T-cell (primary cell): ENCODE data around the gene BRPF1. TPM values are rescaled to one million over a fixed set of nuclear protein-coding genes. Genes with fewer than 3 reads are reported as not detected.

ENCODE experiments used
- ATAC-seq, 4 experiments: fragments of 200-7000 bp in 3 of 4; fragments of 150-1000 bp in 1 of 4; cut with Tn5 transposase; replicated peaks in 1 of 4; 1 replicate in 3 of 4; 2 replicates in 1 of 4; pipeline ENCODE4 v1.10.0; 2021; ENCODE audit warnings: moderate library complexity in 3 of 4, mild to moderate bottlenecking in 2 of 4, moderate number of reproducible peaks in 1 of 4
- CTCF ChIA-PET, 2 donors: fragments of 300-600 bp; sonication (Branson Sonifier 250); formaldehyde crosslinking; loops; one replicate each; lab custom pipeline; 2022; ENCODE audit warnings: antibody characterized with exemption in 2 of 2; lab: Charles Lee
- POLR2A ChIA-PET, 2 donors: fragments of 300-600 bp; sonication (Branson Sonifier 250); formaldehyde crosslinking; loops; one replicate each; lab custom pipeline; 2022; ENCODE audit warnings: antibody characterized with exemption in 2 of 2; lab: Charles Lee
- DNase-seq, 35 experiments: peaks; one replicate each; pipeline versions ENCODE4 v3.0.0 to v3.0.0-alpha.2; 2013 to 2023
- H3K27ac ChIP-seq: one replicate; pipeline ENCODE4 v1.5.1; 2013; ENCODE audit warnings: low read length
- H3K27me3 ChIP-seq, 2 experiments: replicated peaks in 1 of 2; 1 replicate in 1 of 2; 2 replicates in 1 of 2; pipeline versions ENCODE4 v1.6.1 to v1.7.0; 2013; ENCODE audit warnings: low read length in 1 of 2, mixed read lengths in 1 of 2; ENCODE audit not compliant: control insufficient read depth in 2 of 2, insufficient read depth in 2 of 2; ENCODE audit errors: extremely low read depth in 1 of 2
- H3K36me3 ChIP-seq, 2 donors: 1 replicate in 1 of 2; 2 replicates in 1 of 2; pipeline versions ENCODE4 v1.6.1 to v1.7.0; 2013; ENCODE audit warnings: low read length in 1 of 2; ENCODE audit not compliant: control insufficient read depth in 2 of 2, insufficient read depth in 1 of 2; ENCODE audit errors: extremely low read depth in 1 of 2
- H3K4me1 ChIP-seq, 2 experiments: 1 replicate in 1 of 2; 2 replicates in 1 of 2; pipeline versions ENCODE4 v1.6.1 to v1.7.0; 2013; ENCODE audit warnings: low read length in 2 of 2, mixed read lengths in 1 of 2; ENCODE audit not compliant: insufficient read depth in 2 of 2, control insufficient read depth in 1 of 2; ENCODE audit errors: extremely low read depth in 1 of 2
- H3K4me3 ChIP-seq, 2 donors: 1 replicate in 1 of 2; 2 replicates in 1 of 2; pipeline versions ENCODE4 v1.5.1 to v1.7.0; 2013; ENCODE audit warnings: mild to moderate bottlenecking in 2 of 2, low read length in 1 of 2, moderate library complexity in 1 of 2; ENCODE audit not compliant: control insufficient read depth in 1 of 2; ENCODE audit errors: extremely low read depth in 1 of 2
- H3K9me3 ChIP-seq: 2 replicates; pipeline ENCODE4 v1.7.0; 2013
- H3K27ac Mint-ChIP-seq, 2 donors: one replicate each; pipeline ENCODE4 v1.8.0; 2020 to 2021; ENCODE audit warnings: mild to moderate bottlenecking in 2 of 2, mixed read lengths in 2 of 2
- H3K27me3 Mint-ChIP-seq, 2 donors: one replicate each; pipeline ENCODE4 v1.8.0; 2021 to 2022; ENCODE audit warnings: mixed read lengths in 2 of 2
- H3K36me3 Mint-ChIP-seq: one replicate; pipeline ENCODE4 v1.8.0; 2021; ENCODE audit warnings: mixed read lengths
- H3K4me1 Mint-ChIP-seq, 3 donors: one replicate each; pipeline ENCODE4 v1.8.0; 2020 to 2022; ENCODE audit warnings: mixed read lengths in 3 of 3, mild to moderate bottlenecking in 1 of 3
- H3K4me3 Mint-ChIP-seq, 3 donors: one replicate each; pipeline ENCODE4 v1.8.0; 2020 to 2022; ENCODE audit warnings: mild to moderate bottlenecking in 3 of 3, mixed read lengths in 3 of 3, moderate library complexity in 3 of 3
- H3K9me3 Mint-ChIP-seq, 3 donors: one replicate each; pipeline ENCODE4 v1.8.0; 2020 to 2022; ENCODE audit warnings: mixed read lengths in 3 of 3
- WGBS: methylation state at CpG from one replicate; pipeline ENCODE4 v1.1.5; 2013; ENCODE audit warnings: missing lambda C conversion rate; ENCODE audit not compliant: insufficient coverage; 5-methylcytosine and 5-hydroxymethylcytosine counted together
- total RNA-seq, 35 experiments: library from RNA in 6 of 35; stranded (reverse) in 6 of 35; fragments of 120-200 nt in 1 of 35; gene quantifications; one replicate each; pipeline versions ENCODE4 v1.2.1 to v1.2.4 and lab custom pipeline; 2013 to 2026

Gene BRPF1
- total RNA-seq, 5 donors from 2014 or later (not counting 1 experiment from before 2014, with no cell fraction given), result 28.6 to 46.3 (median 39.0) TPM

DNA sequence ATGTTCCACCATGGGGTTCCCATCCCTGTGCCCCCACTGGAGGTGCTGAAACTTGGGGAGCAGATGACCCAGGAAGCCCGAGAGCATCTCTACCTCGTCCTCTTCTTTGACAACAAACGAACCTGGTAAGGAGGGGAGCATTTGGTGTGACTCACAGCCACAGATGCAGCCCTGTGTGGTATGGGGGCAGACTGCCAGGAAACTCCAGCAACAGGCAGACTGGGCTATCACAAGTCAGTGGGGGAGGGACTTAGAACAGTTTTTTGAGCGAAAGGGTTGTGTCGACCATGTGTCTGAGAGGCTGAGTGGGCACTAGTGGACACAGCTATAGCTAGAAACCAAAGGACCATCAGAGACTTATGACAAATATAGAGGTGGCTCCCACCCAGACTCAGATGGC is 14.8 kb downstream of the BRPF1 start:
- H3K27me3 ChIP-seq, result no peaks in the 10 kb centered on the region
- ATAC-seq (no peak), DNase-seq (no peak)
- peaks cover 26 to 69% of the 10 kb centered on the region in 2 donors for H3K36me3 ChIP-seq
- WGBS, result no CpG with 5 or more reads among the region's 5 CpGs
- POLR2A ChIA-PET, result no interaction called here
- H3K4me1 ChIP-seq, result peaks cover 8 to 20% of the 10 kb centered on the region in 2 experiments
- Mint-ChIP-seq H3K9me3 (no peaks in the 10 kb centered on the region), H3K4me3 (no peak overlapping the region), H3K27me3 (no peaks in the 10 kb centered on the region), H3K27ac (peak overlapping the region in 1 of 2 donors; percentile 17), H3K4me1 (peaks cover 23 to 24% (median 24%) of the 10 kb centered on the region in 3 donors), H3K36me3 (peaks cover 37% of the 10 kb centered on the region)
- H3K4me3 ChIP-seq, result no peak overlapping the region
- no peak overlapping the region for H3K27ac ChIP-seq
- no peaks in the 10 kb centered on the region for H3K9me3 ChIP-seq
- CTCF ChIA-PET, result no interaction called here

- CTCF ChIA-PET, result no interaction called here
- H3K4me1 Mint-ChIP-seq, result peaks cover 32 to 33% (median 33%) of the 10 kb centered on the region in 3 donors
- peaks cover 43% of the 10 kb centered on the region for H3K36me3 Mint-ChIP-seq
- 100% methylated on average over 1 of the region's 8 CpGs for WGBS
- POLR2A ChIA-PET, result no interaction called here
- DNase-seq (no peak), ATAC-seq (no peak)
- no peaks in the 10 kb centered on the region for H3K27me3 Mint-ChIP-seq
- no peaks in the 10 kb centered on the region for H3K9me3 ChIP-seq
- H3K36me3 ChIP-seq, result peaks cover 26 to 68% of the 10 kb centered on the region in 2 donors
- no peaks in the 10 kb centered on the region for H3K27me3 ChIP-seq
- no peak overlapping the region for H3K27ac ChIP-seq
- peaks cover 16 to 27% of the 10 kb centered on the region in 2 experiments for H3K4me1 ChIP-seq
- H3K4me3 ChIP-seq, result no peak overlapping the region
- no peaks in the 10 kb centered on the region for H3K9me3 Mint-ChIP-seq
- no peak overlapping the region for H3K27ac Mint-ChIP-seq
- no peak overlapping the region for H3K4me3 Mint-ChIP-seq
Observed at GRCh38 chr3:9747267-9747666, 15.7 kb downstream of the BRPF1 start.

GRCh38 chr3:9748031-9748430 is 16.5 kb downstream of the BRPF1 start:
- peaks cover 32 to 37% (median 34%) of the 10 kb centered on the region in 3 donors for H3K4me1 Mint-ChIP-seq
- peaks cover 35% of the 10 kb centered on the region for H3K36me3 Mint-ChIP-seq
- Histone ChIP-seq H3K4me3 (no peak overlapping the region), H3K27me3 (no peaks in the 10 kb centered on the region), H3K27ac (no peak overlapping the region), H3K9me3 (no peaks in the 10 kb centered on the region), H3K4me1 (peaks cover 16 to 27% of the 10 kb centered on the region in 2 experiments), H3K36me3 (peaks cover 26 to 64% of the 10 kb centered on the region in 2 donors)
- H3K9me3 Mint-ChIP-seq, result no peaks in the 10 kb centered on the region
- WGBS, result 100% methylated on average over 1 of the region's 2 CpGs
- POLR2A ChIA-PET, result no interaction called here
- CTCF ChIA-PET, result no interaction called here
- no peaks in the 10 kb centered on the region for H3K27me3 Mint-ChIP-seq
- ATAC-seq, result no peak
- no peak for DNase-seq
- H3K27ac Mint-ChIP-seq, result peak overlapping the region; percentile 36 to 96
- H3K4me3 Mint-ChIP-seq, result peak overlapping the region in 2 of 3 donors; percentile 34 to 96

DNA sequence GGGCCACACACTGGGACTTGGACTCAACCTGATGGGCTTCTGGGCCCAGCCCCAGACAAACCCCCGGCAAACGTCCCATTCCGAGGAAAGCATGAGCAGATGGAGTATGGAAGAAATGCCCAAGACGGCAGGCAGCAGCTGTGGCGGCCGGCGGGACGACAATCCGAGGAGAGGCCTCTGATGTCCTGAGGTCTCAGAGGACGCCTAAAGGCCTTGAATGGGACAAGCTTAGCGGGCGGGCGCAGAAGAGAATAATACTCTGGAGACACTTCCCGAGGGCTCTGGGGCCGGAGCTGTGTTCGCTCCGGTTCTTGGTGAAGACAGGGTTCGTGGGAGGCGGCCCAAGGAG is 17.7 kb downstream of the BRPF1 start:
- H3K27me3 Mint-ChIP-seq, result no peaks in the 10 kb centered on the region
- peak overlapping the region; percentile 96 to 97 for H3K27ac Mint-ChIP-seq
- ATAC-seq (no peak), DNase-seq (no peak)
- H3K9me3 Mint-ChIP-seq, result no peaks in the 10 kb centered on the region
- no peaks in the 10 kb centered on the region for H3K27me3 ChIP-seq
- no peaks in the 10 kb centered on the region for H3K9me3 ChIP-seq
- peaks cover 31% of the 10 kb centered on the region for H3K36me3 Mint-ChIP-seq
- H3K4me3 ChIP-seq, result peak overlapping the region; percentile 70 to 88
- peaks cover 16 to 31% of the 10 kb centered on the region in 2 experiments for H3K4me1 ChIP-seq
- POLR2A ChIA-PET, result interaction anchor here in 1 of 2 donors (1.0 kb wide), 1 partner anchor 44 kb away, joined by 4 read pairs; the partner anchor contains the start of gene ARPC4
- H3K4me1 Mint-ChIP-seq, result peaks cover 40 to 42% (median 41%) of the 10 kb centered on the region in 3 donors
- CTCF ChIA-PET, result interaction anchor here (0.7 to 1.4 kb wide), 2 partner anchors 16 to 22 kb away, joined by 3 to 5 read pairs; no protein-coding TSS in a partner anchor
- H3K36me3 ChIP-seq, result peaks cover 16 to 58% of the 10 kb centered on the region in 2 donors
- peak overlapping the region; percentile 16 for H3K27ac ChIP-seq
- peak overlapping the region; percentile 95 to 96 (median 95) for H3K4me3 Mint-ChIP-seq
- WGBS, result 38% methylated on average over 19 of the region's 19 CpGs

- Mint-ChIP-seq H3K27ac (peak within 1 kb of the TSS; percentile 96 to 97), H3K4me1 (peaks cover 46 to 49% (median 47%) of the 10 kb centered on the region in 3 donors), H3K9me3 (no peaks in the 10 kb centered on the region), H3K4me3 (peak within 1 kb of the TSS; percentile 95 to 96 (median 95)), H3K36me3 (peaks cover 28% of the 10 kb centered on the region), H3K27me3 (no peaks in the 10 kb centered on the region)
- no peaks in the 10 kb centered on the region for H3K9me3 ChIP-seq
- ATAC-seq, result peak; percentile 95 to 97 (median 96)
- peaks cover 15 to 58% of the 10 kb centered on the region in 2 donors for H3K36me3 ChIP-seq
- no peaks in the 10 kb centered on the region for H3K27me3 ChIP-seq
- ChIA-PET CTCF (interaction anchor here (0.5 to 1.4 kb wide), 4 partner anchors 12 to 23 kb away, joined by 3 to 5 read pairs (median 4); no protein-coding TSS in a partner anchor), POLR2A (interaction anchor here in 1 of 2 donors (1.0 kb wide), 1 partner anchor 43 kb away, joined by 4 read pairs; the partner anchor contains the start of gene ARPC4)
- H3K27ac ChIP-seq, result peak within 1 kb of the TSS; percentile 50
- H3K4me1 ChIP-seq, result peaks cover 16 to 37% of the 10 kb centered on the region in 2 experiments
- peak; percentile 89 to 97 (median 93) for DNase-seq
- peak within 1 kb of the TSS; percentile 70 to 88 for H3K4me3 ChIP-seq
- WGBS, result under 1% methylated on average over 56 of the region's 60 CpGs
Observed at GRCh38 chr3:9749645-9750555, 18.4 kb downstream of the BRPF1 start, which contains the start of gene OGG1. Gene OGG1, plus strand, starts transcription at chr3:9749952. Its CDS starts 335 bp downstream, at chr3:9750287.
